ENCODE results near the gene SLF2.
A peak's percentile ranks its signal among the peaks of the same experiment; 100 is the strongest.

The SLF2 gene

DNA sequence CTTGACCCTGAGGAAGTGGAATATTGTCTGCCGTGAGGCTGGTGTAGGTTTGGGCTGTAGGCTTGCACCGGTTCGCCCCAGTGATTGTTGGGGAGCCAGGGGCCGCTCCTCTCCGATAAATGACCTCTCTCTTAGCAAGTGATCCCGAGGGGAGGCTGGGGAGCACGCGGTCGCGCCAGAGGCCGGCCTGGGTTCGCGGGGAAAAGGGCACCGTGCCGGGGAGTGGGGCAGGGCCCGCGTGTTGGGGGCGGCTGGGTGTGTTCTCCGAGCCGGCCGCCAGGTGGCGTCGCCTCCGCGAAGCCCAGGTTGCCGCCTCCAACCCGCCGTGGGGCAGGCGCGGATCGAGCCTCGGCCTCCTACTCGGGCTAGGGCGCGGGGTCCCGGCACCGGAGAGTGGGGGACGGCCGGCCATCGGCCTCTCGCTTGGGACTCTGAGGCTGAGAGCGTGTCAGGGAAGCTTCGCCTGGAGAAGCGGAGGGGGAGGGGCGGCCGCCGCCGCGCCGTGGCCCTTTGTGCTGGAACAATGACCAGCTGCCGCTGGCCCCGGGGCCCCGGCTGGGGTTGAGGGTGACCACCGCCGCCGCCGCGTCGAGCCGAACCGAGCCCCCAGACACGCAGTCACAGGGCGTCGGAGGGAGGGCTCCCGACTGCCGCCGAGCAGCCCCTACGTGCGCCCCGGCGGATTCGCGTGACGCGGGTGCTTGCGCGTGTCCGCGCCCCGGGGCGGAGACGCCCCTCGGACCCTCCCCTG is 86.4 kb downstream of the SLF2 start:
- Histone ChIP-seq H3K4me3 (ENCODE audit: low read length) (peak overlapping the region; percentile 92), H3K9me3 (replicated peaks; ENCODE audit: insufficient read depth, low read length) (no peaks in the 10 kb centered on the region), H3K36me3 (replicated peaks; ENCODE audit: insufficient read depth, low read length) (no peaks in the 10 kb centered on the region), H3K79me2 (ENCODE audit: low read length) (no peaks in the 10 kb centered on the region), H3K27ac (ENCODE audit: low read length) (peak overlapping the region; percentile 67; the same call in 1 of the 2 replicates), H3K27me3 (replicated peaks; ENCODE audit: insufficient read depth, low read length) (no peaks in the 10 kb centered on the region), H3K4me1 (ENCODE audit: low read length) (peaks cover 13% of the 10 kb centered on the region), H3F3A (ENCODE audit: insufficient read depth, low read length) (peaks cover 29% of the 10 kb centered on the region), H3K9ac (ENCODE audit: low read length) (peak overlapping the region; percentile 67), H2AFZ (ENCODE audit: low read length) (peak overlapping the region; percentile 98), H3K9me2 (replicated peaks; ENCODE audit: insufficient read depth, low read length) (no peaks in the 10 kb centered on the region), H3K4me2 (ENCODE audit: low read depth, low read length) (peak overlapping the region; percentile 100), H4K20me1 (ENCODE audit: insufficient read depth, low read length) (no peaks in the 10 kb centered on the region)
- DNase-seq: peak; percentile 69
- TF ChIP-seq EZH2phosphoT487 (IDR thresholded peaks at IDR 0.05; ENCODE audit: low read length) (no peak), CTCF (IDR thresholded peaks at IDR 0.05; ENCODE audit: low read length) (peak; percentile 79)

- no peaks in the 10 kb centered on the region for H3K9me2 ChIP-seq (replicated peaks; ENCODE audit: insufficient read depth, low read length)
- peak within 1 kb of the TSS; percentile 92 for H3K4me3 ChIP-seq (ENCODE audit: low read length)
- no peaks in the 10 kb centered on the region for H3K79me2 ChIP-seq (ENCODE audit: low read length)
- peak within 1 kb of the TSS; percentile 67 for H3K9ac ChIP-seq (ENCODE audit: low read length)
- H3K27ac ChIP-seq (ENCODE audit: low read length): peak within 1 kb of the TSS; percentile 67; the same call in 1 of the 2 replicates
- peaks cover 27% of the 10 kb centered on the region for H3F3A ChIP-seq (ENCODE audit: insufficient read depth, low read length)
- H3K9me3 ChIP-seq (replicated peaks; ENCODE audit: insufficient read depth, low read length): no peaks in the 10 kb centered on the region
- TF ChIP-seq EZH2phosphoT487 (IDR thresholded peaks at IDR 0.05; ENCODE audit: low read length) (no peak), CTCF (IDR thresholded peaks at IDR 0.05; ENCODE audit: low read length) (no peak), EZH2 (optimal IDR thresholded peaks at IDR 0.05; ENCODE audit: low read depth, low read length) (no peak)
- H3K4me1 ChIP-seq (ENCODE audit: low read length): peaks cover 13% of the 10 kb centered on the region
- no peaks in the 10 kb centered on the region for H3K36me3 ChIP-seq (replicated peaks; ENCODE audit: insufficient read depth, low read length)
- H3K27me3 ChIP-seq (replicated peaks; ENCODE audit: insufficient read depth, low read length): no peaks in the 10 kb centered on the region
- DNase-seq: no peak
- H3K4me2 ChIP-seq (ENCODE audit: low read depth, low read length): peak within 1 kb of the TSS; percentile 100
- no peaks in the 10 kb centered on the region for H4K20me1 ChIP-seq (ENCODE audit: insufficient read depth, low read length)
- H2AFZ ChIP-seq (ENCODE audit: low read length): peak within 1 kb of the TSS; percentile 98
Observed at GRCh38 chr10:100999742-101000126, 87.0 kb downstream of the SLF2 start, which contains the start of gene LZTS2. TSS of gene LZTS2 (plus strand) at chr10:100999808. CDS start at chr10:101002539, 2,731 bp downstream.

DNA sequence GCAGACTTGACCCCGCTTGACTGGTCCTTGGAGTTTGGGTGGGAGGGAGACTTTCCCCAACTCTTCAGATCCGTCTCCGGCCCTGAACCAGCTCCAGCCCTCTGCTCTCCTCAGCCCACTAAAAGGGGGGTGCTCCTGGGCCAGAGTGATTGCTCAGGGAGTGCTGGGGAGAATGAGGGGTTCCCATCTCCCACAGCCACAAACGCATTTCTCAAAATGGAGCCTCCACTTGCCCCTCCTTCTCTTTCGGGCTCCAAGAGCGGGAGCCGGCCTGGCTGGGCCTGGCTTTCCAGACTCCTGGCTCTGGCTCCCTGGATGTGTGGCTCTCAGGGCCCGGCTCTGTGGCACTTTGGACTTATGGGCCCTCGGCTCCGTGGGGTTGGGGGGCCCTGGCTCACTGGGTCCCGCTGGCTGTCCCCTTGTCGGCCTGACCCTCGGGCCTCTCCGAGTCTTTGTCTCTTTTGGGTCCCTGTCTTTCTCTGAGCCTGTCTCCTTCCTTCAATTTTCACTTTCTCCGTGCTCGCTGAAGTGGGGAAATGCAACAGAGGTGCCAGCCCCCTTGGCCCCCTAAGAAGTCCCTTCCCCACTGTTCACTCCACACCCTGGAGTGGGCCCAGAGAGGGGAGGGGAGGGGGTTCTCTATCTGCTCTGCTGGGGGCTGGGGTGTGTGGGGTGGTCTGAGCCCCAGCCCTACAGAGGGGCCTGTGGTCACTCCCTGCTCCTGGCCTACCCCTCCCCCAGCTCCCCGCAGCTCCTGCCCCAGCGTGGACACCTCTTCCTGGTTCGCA is 87.6 kb downstream of the SLF2 start:
- peak; percentile 3 for DNase-seq

More for the DNA sequence above, 87.6 kb downstream of the SLF2 start:
- Histone ChIP-seq H3K79me2 (ENCODE audit: low read length) (no peaks in the 10 kb centered on the region), H3K9me2 (replicated peaks; ENCODE audit: insufficient read depth, low read length) (no peaks in the 10 kb centered on the region), H4K20me1 (ENCODE audit: insufficient read depth, low read length) (no peaks in the 10 kb centered on the region), H3K9me3 (replicated peaks; ENCODE audit: insufficient read depth, low read length) (no peaks in the 10 kb centered on the region), H3K4me1 (ENCODE audit: low read length) (peaks cover 13% of the 10 kb centered on the region), H3K9ac (ENCODE audit: low read length) (no peak overlapping the region), H3K4me3 (ENCODE audit: low read length) (no peak overlapping the region), H2AFZ (ENCODE audit: low read length) (no peak overlapping the region), H3F3A (ENCODE audit: insufficient read depth, low read length) (peaks cover 27% of the 10 kb centered on the region), H3K4me2 (ENCODE audit: low read depth, low read length) (0 out of 2 replicates have a peak overlapping the region, but pooled peaks have one; percentile 27), H3K27me3 (replicated peaks; ENCODE audit: insufficient read depth, low read length) (no peaks in the 10 kb centered on the region), H3K36me3 (replicated peaks; ENCODE audit: insufficient read depth, low read length) (no peaks in the 10 kb centered on the region), H3K27ac (ENCODE audit: low read length) (no peak overlapping the region)
- TF ChIP-seq EZH2phosphoT487 (IDR thresholded peaks at IDR 0.05; ENCODE audit: low read length) (no peak), EZH2 (optimal IDR thresholded peaks at IDR 0.05; ENCODE audit: low read depth, low read length) (no peak), CTCF (IDR thresholded peaks at IDR 0.05; ENCODE audit: low read length) (no peak)
